Activated T-cell treated with anti-CD3 and anti-CD28 coated beads, Interleukin-2, amount 50 U/mL, for 4 hours (primary cell): ENCODE data around the gene OGFOD3. TPM values are rescaled to one million over a fixed set of nuclear protein-coding genes. Genes with fewer than 3 reads are reported as not detected.
"Not testable (repeated sequence)": the region's sequence is repeated elsewhere in the genome, so short reads cannot be mapped to it uniquely, and the experiment has no call there.

Experiments used
- ATAC-seq, 2 donors: fragments of 200-7000 bp; cut with Tn5 transposase; one replicate each; pipeline ENCODE4 v1.10.0; 2021
- DNase-seq: peaks from one replicate; pipeline ENCODE4 v3.0.0-alpha.2; 2020
- H3K27me3 Mint-ChIP-seq: one replicate; pipeline ENCODE4 v1.8.0; 2021; ENCODE audit warnings: low read depth, mixed read lengths
- H3K36me3 Mint-ChIP-seq: one replicate; pipeline ENCODE4 v1.8.0; 2022; ENCODE audit warnings: mixed read lengths; ENCODE audit not compliant: insufficient read depth
- H3K4me1 Mint-ChIP-seq: one replicate; pipeline ENCODE4 v1.8.0; 2021; ENCODE audit warnings: low read depth, mixed read lengths
- H3K4me3 Mint-ChIP-seq: one replicate; pipeline ENCODE4 v1.8.0; 2021; ENCODE audit warnings: mild to moderate bottlenecking, moderate library complexity, mixed read lengths
- H3K9me3 Mint-ChIP-seq: one replicate; pipeline ENCODE4 v1.8.0; 2021; ENCODE audit warnings: mixed read lengths
- total RNA-seq, 3 donors: library from RNA; stranded (reverse); gene quantifications; one replicate each; pipeline ENCODE4 v1.2.1, GENCODE V29; 2021

OGFOD3 gene
- total RNA-seq, 3 donors from 2014 or later, result 23.2 to 29.1 (median 24.0) TPM

DNA sequence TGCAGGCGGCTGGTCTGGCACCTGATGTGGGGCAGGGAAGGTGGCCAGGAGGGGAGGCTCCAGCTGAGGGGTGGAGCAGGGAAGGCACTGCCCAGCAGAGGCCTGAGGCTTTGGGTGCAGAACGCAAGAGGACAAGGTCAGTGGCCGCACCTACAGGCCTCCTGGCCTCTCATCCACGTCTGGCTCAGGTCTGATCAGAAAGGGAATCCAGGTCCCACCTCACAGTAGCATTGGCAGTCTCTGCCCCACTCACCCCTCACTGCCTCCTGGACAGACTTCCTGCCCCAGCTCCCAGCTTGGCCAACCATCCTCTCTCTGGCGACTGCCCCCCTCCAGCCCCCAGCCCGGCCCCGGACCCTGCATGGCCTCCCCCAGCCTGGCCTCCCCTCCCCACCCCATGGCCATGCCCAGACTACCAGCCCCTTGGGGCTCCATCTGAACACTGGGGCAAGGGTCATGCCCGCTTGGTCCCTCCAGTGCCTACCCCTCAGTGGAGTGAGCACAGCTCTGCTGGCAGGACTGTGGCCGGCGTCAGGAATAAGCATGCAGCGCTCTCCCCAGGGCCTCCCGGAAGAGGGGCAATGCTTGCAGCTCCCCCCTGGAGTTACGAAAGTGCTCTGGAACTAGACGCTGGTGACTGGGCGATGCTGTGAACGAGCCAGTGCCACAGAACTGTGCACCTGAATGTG lies 42.2 kb downstream of the OGFOD3 start:
- peaks cover 13% of the 10 kb centered on the region for H3K4me1 Mint-ChIP-seq
- peaks cover 54% of the 10 kb centered on the region for H3K27me3 Mint-ChIP-seq
- ATAC-seq (no peak), DNase-seq (no peak)
- no peak overlapping the region for H3K4me3 Mint-ChIP-seq
- no peaks in the 10 kb centered on the region for H3K36me3 Mint-ChIP-seq
- H3K9me3 Mint-ChIP-seq, result no peaks in the 10 kb centered on the region

DNA sequence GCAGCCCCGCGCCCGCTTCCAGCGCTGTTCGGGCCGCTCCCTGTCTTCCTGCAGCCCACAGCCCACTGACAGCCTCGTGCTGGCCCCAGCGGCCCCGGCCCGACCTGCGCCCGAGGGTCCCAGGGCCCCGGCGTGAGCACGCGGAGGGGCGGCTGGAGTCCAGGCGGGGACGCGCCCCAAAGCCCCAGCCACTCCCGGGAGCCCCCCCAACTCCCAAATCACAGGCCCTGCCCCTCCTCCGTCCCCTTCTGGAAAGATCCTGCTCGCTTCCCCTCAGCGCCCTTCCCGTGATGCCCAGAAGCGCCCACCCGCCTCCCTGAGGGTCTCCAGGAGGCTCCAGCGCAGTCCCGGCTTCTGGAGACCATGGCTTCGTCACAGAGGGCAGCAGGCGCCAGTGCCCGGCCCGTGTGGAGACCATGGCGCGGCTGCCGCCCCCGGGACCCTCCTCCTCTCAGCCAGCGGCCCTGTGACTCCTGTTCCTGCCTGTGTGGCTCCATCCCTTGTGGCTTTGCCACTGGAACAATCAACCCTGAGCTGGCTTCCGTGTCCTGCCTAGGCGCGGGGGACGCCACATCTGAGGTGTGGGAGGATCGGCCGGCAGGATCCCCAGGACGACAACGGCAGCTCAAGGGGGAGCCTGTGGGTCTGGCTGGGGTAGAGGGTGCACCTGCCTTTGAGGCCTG lies 42.9 kb downstream of the OGFOD3 start:
- no peak for ATAC-seq
- Mint-ChIP-seq H3K9me3 (no peaks in the 10 kb centered on the region), H3K4me3 (no peak overlapping the region), H3K27me3 (peaks cover 53% of the 10 kb centered on the region), H3K36me3 (no peaks in the 10 kb centered on the region), H3K4me1 (peaks cover 19% of the 10 kb centered on the region)
- DNase-seq, result no peak

DNA sequence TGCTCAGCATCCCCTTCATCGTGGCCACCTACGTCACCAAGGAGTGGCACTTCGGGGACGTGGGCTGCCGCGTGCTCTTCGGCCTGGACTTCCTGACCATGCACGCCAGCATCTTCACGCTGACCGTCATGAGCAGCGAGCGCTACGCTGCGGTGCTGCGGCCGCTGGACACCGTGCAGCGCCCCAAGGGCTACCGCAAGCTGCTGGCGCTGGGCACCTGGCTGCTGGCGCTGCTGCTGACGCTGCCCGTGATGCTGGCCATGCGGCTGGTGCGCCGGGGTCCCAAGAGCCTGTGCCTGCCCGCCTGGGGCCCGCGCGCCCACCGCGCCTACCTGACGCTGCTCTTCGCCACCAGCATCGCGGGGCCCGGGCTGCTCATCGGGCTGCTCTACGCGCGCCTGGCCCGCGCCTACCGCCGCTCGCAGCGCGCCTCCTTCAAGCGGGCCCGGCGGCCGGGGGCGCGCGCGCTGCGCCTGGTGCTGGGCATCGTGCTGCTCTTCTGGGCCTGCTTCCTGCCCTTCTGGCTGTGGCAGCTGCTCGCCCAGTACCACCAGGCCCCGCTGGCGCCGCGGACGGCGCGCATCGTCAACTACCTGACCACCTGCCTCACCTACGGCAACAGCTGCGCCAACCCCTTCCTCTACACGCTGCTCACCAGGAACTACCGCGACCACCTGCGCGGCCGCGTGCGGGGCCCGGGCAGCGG lies 43.6 kb downstream of the OGFOD3 start:
- no peak for ATAC-seq
- H3K4me1 Mint-ChIP-seq, result peaks cover 21% of the 10 kb centered on the region
- H3K9me3 Mint-ChIP-seq, result no peaks in the 10 kb centered on the region
- H3K4me3 Mint-ChIP-seq, result no peak overlapping the region
- peaks cover 50% of the 10 kb centered on the region for H3K27me3 Mint-ChIP-seq
- no peak for DNase-seq
- no peaks in the 10 kb centered on the region for H3K36me3 Mint-ChIP-seq

DNA sequence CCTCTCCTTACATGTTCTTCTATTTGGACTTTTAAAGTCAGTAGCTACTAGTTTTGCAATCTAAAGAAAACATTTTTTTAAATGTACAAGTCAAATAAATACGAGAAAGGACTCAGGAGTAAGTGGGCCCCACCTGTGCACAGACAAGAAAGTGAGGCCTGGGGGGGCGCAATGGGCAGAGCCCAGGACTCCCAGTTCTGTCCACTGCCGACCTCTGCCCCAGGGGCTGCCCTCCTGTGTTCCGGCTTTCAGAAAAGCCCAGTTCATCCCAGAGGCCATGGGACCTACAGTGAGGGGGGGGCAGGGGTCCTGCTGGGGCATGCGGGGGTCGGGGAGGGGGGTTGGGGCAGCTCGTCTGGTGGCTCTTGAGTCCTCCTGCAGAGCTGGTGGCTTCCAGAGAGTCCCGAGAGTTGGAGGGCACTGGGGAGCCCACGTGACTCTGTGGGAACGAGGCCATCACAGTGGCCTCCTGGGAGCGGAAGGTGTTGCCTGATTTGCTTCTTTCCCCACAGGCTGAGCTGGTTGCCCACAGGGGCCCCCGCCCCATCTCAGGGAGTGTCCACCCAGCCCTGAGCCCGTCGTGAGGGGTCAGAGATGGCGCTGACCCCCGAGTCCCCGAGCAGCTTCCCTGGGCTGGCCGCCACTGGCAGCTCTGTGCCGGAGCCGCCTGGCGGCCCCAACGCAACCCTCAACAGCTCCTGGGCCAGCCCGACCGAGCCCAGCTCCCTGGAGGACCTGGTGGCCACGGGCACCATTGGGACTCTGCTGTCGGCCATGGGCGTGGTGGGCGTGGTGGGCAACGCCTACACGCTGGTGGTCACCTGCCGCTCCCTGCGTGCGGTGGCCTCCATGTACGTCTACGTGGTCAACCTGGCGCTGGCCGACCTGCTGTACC lies 44.4 kb downstream of the OGFOD3 start:
- H3K4me1 Mint-ChIP-seq, result peaks cover 21% of the 10 kb centered on the region
- no peaks in the 10 kb centered on the region for H3K9me3 Mint-ChIP-seq
- ATAC-seq, result no peak
- H3K4me3 Mint-ChIP-seq, result no peak overlapping the region
- no peak for DNase-seq
- H3K27me3 Mint-ChIP-seq, result peaks cover 51% of the 10 kb centered on the region
- no peaks in the 10 kb centered on the region for H3K36me3 Mint-ChIP-seq

DNA sequence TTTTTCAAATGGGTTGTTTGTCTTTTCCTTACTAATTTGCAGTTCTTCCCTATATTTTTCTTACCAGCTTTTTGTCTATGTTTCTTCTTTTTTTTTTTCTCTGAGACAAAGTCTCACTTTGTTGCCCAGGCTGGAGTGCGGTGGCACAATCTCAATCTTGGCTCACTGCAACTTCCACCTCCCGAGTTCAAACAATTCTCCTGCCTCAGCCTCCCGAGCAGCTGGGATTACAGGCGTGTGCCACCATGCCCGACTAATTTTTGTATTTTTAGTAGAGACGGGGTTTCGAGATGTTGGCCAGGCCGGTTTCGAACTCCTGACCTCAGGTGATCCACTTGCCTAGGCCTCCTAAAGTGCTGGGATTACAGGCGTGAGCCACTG lies 45.3 kb downstream of the OGFOD3 start:
- peaks cover 21% of the 10 kb centered on the region for H3K4me1 Mint-ChIP-seq
- not testable (repeated sequence) for H3K9me3 Mint-ChIP-seq, H3K4me3 Mint-ChIP-seq, H3K36me3 Mint-ChIP-seq, ATAC-seq, DNase-seq
- peaks cover 46% of the 10 kb centered on the region for H3K27me3 Mint-ChIP-seq

DNA sequence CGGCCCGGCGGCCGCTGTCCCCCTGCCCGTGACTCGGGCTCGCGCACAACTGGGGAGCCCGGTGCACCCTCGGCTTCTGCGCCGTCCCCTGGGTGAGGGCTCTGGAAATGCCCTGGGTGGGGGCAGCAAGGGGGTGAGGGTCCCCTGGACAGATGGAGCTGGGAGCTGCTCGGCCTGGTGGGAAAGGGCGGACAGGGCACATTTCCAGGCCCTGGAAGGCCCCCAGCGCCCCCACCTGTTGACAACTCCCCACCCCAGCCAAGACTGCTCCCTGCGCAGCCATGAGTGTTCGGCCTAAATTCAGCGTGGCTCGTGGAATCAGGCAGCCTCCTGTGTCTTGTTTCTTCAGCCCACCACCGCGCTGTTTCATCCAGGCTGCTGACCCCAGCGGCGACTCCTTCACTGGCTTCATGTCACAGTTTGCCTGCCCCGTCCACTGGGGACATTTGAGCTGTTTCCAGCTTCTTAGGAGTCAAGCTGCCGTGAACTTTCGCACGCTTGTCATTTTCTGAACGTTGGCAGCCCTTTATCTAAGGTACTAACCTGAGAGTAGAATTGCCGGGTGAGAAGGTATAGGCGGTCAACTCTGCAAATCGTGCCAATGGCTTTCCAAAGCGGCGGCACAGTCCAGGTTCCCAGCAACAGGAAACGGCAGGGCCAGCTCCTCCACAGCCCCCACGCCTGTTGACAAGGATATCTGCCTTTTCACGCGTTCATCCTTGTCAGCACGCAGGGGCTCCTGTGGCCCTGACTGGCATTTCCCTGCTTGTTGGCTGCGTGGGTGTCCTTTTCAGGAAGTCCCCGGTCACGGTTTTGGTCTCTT lies 45.9 kb downstream of the OGFOD3 start:
- no peak for ATAC-seq
- H3K4me3 Mint-ChIP-seq, result no peak overlapping the region
- no peaks in the 10 kb centered on the region for H3K36me3 Mint-ChIP-seq
- peaks cover 21% of the 10 kb centered on the region for H3K4me1 Mint-ChIP-seq
- DNase-seq, result no peak
- no peaks in the 10 kb centered on the region for H3K9me3 Mint-ChIP-seq
- peaks cover 46% of the 10 kb centered on the region for H3K27me3 Mint-ChIP-seq

DNA sequence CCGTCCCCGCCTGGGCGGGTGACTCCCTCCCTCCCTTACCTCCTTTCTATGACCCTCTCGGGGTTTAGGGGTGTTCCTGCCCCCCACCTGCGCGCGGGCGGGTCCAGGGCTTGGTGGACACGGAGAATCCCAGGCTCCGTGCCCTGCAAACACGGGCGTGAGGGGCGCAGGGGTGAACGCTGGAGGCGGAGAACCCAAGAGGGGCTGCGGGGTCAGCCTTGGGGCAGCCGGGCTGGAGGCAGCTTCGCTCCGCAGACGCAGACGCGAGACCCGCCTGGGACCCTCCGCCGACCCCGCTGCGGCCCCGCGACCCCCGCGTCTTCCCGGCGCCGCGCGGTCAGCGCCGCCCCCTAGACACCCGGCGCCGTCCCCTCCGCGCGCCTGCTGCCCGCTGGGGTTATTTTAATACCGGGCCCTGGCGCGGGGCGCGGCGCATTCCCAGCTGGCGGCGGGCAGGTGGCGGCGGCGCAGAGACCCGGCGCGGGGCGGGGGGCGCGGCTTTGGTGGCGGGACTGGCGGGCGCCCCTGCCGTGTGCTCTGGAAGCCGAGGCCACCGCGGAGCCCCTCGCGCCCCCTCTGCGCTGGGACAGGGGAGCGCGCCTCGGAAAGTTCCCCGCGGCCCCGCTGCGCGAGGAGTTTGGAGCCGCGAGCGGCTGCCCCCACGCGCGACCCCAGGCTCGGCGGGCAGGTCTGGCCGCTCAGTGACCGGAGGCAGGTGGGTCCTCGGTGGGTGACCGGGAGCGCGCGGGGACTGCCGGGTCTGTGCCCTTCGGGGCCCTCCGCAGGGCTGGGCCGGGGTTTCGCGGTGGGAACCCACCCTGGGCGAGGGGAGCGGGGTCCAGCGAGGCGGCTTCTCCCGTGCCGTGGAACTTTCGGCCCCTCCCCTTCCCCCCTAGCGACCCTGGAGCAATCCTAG lies 46.8 kb downstream of the OGFOD3 start, which contains the start of gene UTS2R:
UTS2R (plus strand) TSS at position 433 of the 916 bp plus-strand sequence. CDS start 2,560 bp downstream, outside the sequence.
- no peaks in the 10 kb centered on the region for H3K9me3 Mint-ChIP-seq
- DNase-seq, result no peak
- peaks cover 44% of the 10 kb centered on the region for H3K27me3 Mint-ChIP-seq
- no peak for ATAC-seq
- peaks cover 21% of the 10 kb centered on the region for H3K4me1 Mint-ChIP-seq
- peak within 1 kb of the TSS; percentile 71 for H3K4me3 Mint-ChIP-seq
- H3K36me3 Mint-ChIP-seq, result no peaks in the 10 kb centered on the region

DNA sequence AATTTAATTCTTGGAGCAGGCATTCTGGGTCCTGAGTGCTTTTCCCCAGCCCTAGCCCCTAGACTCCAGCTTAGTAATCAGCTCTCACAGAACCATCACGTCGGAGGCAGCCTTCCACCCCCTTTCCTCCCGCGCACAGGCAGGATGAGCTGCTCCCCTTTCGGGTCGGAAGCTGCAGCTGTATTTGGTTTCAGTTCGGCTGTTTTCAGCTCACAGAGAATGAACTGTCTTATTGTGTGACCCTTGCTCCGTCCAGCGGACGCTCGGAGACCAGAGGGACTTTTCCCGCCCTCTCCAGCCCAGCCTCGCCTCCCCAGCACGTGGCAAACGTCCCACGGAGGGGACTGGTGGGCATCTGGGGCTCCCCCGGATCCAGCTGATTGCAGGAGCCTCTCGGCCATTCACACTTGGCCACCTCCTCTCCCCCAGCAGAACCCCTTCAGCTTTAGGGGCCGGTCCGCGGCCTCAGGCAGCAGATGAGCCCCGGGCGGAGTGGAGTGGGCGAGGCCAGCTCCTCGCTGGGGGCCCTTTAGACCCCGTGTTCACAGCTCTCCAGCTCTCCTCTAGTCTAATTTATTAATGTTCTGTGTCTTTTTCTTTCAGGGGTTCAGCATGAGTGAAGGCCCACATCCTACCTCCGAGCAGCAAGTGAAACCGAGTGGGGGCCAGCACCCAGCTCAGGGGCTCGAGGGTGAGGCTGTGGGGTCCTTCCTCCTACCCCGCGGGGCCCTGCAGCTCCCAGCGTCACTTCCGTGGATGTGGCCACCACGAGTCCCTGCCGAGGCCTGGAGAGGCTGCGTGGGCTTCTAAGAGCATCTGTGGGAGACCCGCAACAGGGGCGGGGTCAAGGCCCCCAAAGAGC lies 47.7 kb downstream of the OGFOD3 start:
- peaks cover 37% of the 10 kb centered on the region for H3K27me3 Mint-ChIP-seq
- H3K4me1 Mint-ChIP-seq, result peaks cover 21% of the 10 kb centered on the region
- no peaks in the 10 kb centered on the region for H3K9me3 Mint-ChIP-seq
- ATAC-seq, result peak; percentile 48 to 62
- DNase-seq, result peak; percentile 28
- H3K4me3 Mint-ChIP-seq, result peak overlapping the region; percentile 71
- H3K36me3 Mint-ChIP-seq, result no peaks in the 10 kb centered on the region

DNA sequence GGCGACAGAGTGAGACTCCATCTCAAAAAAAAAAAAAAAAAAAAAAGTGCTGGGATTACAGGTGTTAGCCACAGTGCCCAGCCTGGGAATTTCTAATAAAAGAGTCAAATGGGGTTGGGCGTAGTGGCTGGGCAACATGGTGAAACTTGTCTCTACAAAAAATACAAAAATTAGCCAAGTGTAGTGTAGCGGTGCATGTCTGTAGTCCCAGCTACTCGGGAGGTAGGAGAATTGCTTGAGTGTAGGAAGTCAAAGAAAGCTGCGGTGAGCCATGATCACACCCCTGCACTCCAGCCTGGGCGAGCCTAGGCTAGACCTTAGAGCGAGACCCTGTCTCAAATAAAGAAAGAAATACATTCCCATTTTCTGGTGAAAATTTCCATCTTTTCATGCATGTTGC lies 49.2 kb downstream of the OGFOD3 start:
- ATAC-seq, result no peak
- Mint-ChIP-seq H3K4me3 (no peak overlapping the region), H3K36me3 (no peaks in the 10 kb centered on the region), H3K9me3 (no peaks in the 10 kb centered on the region), H3K4me1 (peaks cover 21% of the 10 kb centered on the region), H3K27me3 (peaks cover 34% of the 10 kb centered on the region)
- DNase-seq, result no peak

DNA sequence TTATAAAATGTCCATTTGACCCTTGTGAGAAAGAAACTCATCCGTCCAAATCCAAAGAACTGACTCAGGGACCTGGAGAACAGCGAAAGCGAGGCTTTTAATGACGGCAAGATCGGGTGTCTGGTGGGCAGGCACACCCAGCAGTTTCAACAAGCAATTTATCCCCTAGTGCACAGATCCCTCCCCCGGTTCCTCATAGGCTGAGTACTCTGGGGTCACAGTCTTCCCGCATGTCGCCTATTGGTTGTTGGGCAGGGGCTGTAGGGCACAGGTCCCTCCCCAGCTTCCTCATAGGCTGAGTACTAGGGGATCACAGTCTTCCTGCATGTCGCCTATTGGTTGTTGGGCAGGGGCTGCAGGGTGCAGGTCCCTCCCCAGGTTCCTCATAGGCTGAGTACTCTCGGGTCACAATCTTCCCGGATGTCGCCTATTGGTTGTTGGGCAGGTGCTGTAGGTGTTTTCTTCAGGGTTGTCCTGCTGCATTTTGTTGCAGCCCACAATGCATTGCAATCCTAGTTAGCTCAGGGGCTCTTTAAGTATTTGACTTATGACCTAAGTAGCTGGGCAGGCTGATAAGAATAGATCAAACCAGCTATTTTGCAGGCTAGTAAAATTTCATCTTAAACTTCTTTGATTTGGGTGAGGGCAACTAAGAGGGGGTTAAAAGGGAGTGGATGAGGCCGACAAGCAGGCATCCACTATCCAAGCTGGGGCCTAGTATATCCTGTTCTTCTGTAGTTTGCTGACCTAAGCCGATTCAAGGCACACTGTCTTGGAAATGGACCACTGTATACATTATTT lies 50.5 kb downstream of the OGFOD3 start:
- Mint-ChIP-seq H3K4me1 (peaks cover 15% of the 10 kb centered on the region), H3K4me3 (no peak overlapping the region), H3K27me3 (peaks cover 25% of the 10 kb centered on the region), H3K9me3 (no peaks in the 10 kb centered on the region), H3K36me3 (no peaks in the 10 kb centered on the region)
- DNase-seq, result no peak
- no peak for ATAC-seq

DNA sequence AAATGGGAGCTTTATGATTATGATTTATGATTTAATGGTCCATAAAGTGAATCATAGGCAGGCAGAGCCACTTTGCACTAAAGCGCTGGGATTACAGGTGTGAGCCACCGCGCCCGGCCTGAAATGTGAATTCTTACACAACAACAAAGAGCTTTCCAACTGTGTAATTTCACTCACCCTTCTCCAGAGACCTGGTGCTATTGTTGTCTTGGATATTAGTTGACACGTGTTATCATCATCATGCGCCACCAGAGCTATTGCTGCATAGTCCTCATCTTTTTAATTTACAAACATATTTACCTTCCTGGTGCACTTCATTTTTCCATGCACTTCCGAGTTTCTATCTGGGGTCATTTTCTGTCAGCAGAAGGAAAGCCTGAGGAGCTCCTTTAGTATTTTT lies 51.6 kb downstream of the OGFOD3 start:
- ATAC-seq, result no peak
- Mint-ChIP-seq H3K4me1 (peaks cover 10% of the 10 kb centered on the region), H3K27me3 (peaks cover 19% of the 10 kb centered on the region), H3K9me3 (no peaks in the 10 kb centered on the region), H3K4me3 (no peak overlapping the region), H3K36me3 (no peaks in the 10 kb centered on the region)
- no peak for DNase-seq
